ENCODE data around the gene FAM240A.

The FAM240A gene

DNA sequence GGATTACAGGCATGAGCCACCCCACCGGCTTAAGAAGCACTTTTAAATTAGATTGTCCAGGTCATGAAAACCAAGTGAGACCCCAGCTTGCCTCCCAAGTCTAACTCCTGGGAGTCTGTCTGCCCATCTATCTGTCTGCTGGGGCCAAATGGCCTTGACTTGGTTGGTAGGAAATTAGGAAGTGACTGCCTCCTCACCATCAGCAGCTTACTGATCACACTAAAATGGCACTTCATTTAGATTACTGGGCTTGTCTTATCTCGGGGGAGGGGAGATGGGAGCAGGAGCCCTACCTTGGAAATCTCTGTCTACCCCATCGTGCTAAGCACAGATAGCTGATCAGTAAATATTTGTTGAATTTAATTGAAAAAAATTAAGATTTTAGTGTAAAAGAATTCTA is 40.6 kb upstream of the FAM240A start:
- Mint-ChIP-seq H3K4me1 (peaks cover 31% of the 10 kb centered on the region), H3K27ac (no peak overlapping the region), H3K9me3 (peaks cover 21% of the 10 kb centered on the region), H3K27me3 (ENCODE audit: low read depth, poor library complexity) (peaks cover 43% of the 10 kb centered on the region), H3K36me3 (ENCODE audit: low read depth) (peaks cover 12% of the 10 kb centered on the region), H3K4me3 (no peak overlapping the region)
- TF ChIP-seq, protein P1, sequence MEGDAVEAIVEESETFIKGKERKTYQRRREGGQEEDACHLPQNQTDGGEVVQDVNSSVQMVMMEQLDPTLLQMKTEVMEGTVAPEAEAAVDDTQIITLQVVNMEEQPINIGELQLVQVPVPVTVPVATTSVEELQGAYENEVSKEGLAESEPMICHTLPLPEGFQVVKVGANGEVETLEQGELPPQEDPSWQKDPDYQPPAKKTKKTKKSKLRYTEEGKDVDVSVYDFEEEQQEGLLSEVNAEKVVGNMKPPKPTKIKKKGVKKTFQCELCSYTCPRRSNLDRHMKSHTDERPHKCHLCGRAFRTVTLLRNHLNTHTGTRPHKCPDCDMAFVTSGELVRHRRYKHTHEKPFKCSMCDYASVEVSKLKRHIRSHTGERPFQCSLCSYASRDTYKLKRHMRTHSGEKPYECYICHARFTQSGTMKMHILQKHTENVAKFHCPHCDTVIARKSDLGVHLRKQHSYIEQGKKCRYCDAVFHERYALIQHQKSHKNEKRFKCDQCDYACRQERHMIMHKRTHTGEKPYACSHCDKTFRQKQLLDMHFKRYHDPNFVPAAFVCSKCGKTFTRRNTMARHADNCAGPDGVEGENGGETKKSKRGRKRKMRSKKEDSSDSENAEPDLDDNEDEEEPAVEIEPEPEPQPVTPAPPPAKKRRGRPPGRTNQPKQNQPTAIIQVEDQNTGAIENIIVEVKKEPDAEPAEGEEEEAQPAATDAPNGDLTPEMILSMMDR (IDR thresholded peaks at IDR 0.05): no peak
- DNase-seq: no peak

DNA sequence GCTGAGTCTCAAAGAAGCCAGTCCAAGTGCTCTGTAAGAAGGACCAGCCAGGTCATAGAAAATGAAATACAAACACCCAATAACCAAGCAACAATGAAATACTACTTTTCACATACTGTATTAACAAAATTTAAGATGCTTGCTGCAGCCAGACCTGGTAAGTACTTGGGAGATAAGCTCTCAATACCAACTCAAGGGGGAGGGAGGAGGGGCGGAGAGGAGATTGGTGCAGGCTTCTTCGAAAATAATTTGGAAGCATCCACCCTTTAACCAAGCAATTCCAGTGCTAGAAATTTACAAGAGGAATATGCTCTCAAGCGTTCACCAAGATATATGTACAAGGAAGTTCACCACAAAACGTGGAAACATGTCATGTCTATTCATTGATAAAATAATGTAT is 38.6 kb upstream of the FAM240A start:
- H3K4me1 Mint-ChIP-seq: peaks cover 46% of the 10 kb centered on the region
- no peak for DNase-seq
- peaks cover 60% of the 10 kb centered on the region for H3K27me3 Mint-ChIP-seq (ENCODE audit: low read depth, poor library complexity)
- TF ChIP-seq, protein P1 (IDR thresholded peaks at IDR 0.05): no peak
- peaks cover 12% of the 10 kb centered on the region for H3K36me3 Mint-ChIP-seq (ENCODE audit: low read depth)
- H3K4me3 Mint-ChIP-seq: no peak overlapping the region
- H3K9me3 Mint-ChIP-seq: peaks cover 17% of the 10 kb centered on the region
- no peak overlapping the region for H3K27ac Mint-ChIP-seq

DNA sequence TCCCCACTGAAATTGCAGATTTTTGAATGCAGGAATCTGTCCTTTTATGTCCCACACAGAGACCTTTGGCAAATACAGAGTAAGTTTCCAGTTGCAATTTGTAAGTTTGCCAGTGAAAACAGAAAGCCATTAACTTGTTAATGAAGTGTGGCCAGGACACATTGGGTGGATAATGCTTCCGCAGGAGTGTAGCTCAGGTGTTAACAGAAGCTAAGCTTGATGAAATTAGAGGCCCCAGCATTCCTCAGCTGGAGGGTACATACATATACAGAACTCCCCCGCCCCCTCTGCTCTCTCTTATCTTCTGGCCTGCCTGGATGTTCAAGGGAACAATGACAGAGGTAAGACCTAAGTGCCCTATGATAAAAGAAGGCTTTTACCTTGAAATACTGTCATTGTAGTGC is 38.1 kb upstream of the FAM240A start:
- Mint-ChIP-seq H3K27me3 (ENCODE audit: low read depth, poor library complexity) (peaks cover 62% of the 10 kb centered on the region), H3K36me3 (ENCODE audit: low read depth) (peaks cover 12% of the 10 kb centered on the region), H3K4me3 (no peak overlapping the region), H3K27ac (no peak overlapping the region), H3K9me3 (peaks cover 13% of the 10 kb centered on the region), H3K4me1 (peaks cover 51% of the 10 kb centered on the region)
- DNase-seq: no peak
- TF ChIP-seq, protein P1 (IDR thresholded peaks at IDR 0.05): no peak

DNA sequence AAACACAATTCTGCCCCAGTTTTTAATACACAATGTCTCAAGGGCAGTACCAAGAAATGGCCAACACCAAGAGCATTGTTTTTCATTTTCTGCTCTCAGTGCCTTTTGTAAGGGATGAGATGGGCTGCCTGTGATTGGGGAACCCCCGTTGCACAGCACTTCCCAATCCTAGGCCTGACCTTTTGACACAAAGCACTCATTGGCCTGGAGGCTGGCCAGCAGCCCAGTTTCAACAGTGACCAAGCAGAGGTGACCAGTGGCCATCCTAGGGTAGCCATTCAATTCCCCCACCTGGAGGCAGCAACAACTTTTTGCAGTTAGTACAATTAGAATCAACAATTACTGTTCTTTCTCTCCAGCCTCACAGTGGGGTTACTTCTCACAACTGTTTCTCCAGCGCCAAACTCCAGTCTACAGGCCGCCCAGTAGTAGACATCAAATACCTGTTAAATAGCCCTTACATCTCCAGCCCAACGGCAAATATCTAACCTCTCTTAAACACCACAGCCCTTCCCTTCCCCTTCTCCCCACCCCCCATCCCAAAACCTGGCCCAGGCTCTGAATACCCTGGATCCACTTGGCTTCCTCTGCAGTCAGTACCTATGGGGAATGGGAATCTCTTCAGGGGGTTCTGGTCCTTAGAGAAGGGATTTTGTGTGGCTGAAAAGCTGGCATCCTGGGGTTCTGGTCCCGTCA is 37.3 kb upstream of the FAM240A start:
- H3K36me3 Mint-ChIP-seq (ENCODE audit: low read depth): peaks cover 4% of the 10 kb centered on the region
- TF ChIP-seq, protein P1 (IDR thresholded peaks at IDR 0.05): no peak
- H3K27me3 Mint-ChIP-seq (ENCODE audit: low read depth, poor library complexity): peaks cover 68% of the 10 kb centered on the region
- H3K4me1 Mint-ChIP-seq: peaks cover 59% of the 10 kb centered on the region
- DNase-seq: no peak
- no peak overlapping the region for H3K27ac Mint-ChIP-seq
- H3K9me3 Mint-ChIP-seq: peaks cover 6% of the 10 kb centered on the region
- no peak overlapping the region for H3K4me3 Mint-ChIP-seq

DNA sequence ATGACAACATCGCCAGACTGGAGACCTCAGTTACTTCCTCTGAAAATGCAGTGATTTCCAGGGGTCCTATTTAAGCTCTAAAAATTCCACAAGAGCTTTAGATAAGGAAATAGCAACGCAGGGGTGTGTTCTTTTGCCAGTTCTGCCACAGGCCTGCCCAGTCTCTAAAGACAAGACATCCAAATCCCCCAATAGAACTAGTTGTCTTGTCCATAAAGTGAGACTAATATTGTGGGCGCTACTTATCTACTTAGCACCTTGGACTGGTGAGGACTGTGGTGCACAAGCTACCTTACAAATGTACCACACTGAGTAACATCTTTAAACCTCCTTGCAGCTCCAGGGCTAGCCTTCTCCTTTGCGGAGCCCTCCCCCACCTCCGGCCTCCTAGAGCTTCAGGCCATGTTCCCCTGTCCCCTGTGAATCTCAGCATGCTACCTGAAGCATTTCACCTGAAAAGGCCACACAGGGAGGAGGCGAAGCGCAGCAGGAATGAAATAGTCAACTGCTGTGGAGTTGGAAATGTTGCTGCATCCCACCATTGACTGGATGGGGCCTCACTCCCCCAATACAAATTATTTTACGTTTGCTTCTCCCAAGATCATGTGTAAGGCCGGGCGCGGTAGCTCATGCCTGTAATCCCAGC is 36.6 kb upstream of the FAM240A start:
- TF ChIP-seq, protein P1 (IDR thresholded peaks at IDR 0.05): no peak
- Mint-ChIP-seq H3K4me1 (peaks cover 61% of the 10 kb centered on the region), H3K36me3 (ENCODE audit: low read depth) (no peaks in the 10 kb centered on the region), H3K27me3 (ENCODE audit: low read depth, poor library complexity) (peaks cover 75% of the 10 kb centered on the region), H3K27ac (no peak overlapping the region), H3K9me3 (no peaks in the 10 kb centered on the region), H3K4me3 (peak overlapping the region; percentile 8)
- DNase-seq: no peak

DNA sequence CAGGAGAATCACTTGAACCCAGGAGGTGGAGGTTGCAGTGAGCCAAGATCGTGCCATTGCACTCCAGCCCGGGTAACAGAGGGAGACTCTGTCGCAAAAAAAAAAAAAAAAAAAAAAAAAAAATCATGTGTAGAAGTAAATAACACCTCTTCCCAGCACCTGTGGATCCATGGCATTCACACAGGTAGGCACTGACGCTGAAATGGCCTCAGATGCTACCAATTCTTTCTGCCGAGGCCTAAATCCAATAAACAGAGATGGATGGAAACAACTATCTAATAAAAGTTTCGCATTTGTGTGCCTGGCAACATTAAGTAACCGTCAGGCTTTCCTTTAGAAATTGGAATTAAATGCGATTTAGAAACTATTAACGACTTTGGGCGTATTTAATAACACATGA is 35.9 kb upstream of the FAM240A start:
- no peak for DNase-seq
- H3K9me3 Mint-ChIP-seq: no peaks in the 10 kb centered on the region
- peak overlapping the region; percentile 73 for H3K4me3 Mint-ChIP-seq
- peaks cover 61% of the 10 kb centered on the region for H3K4me1 Mint-ChIP-seq
- TF ChIP-seq, protein P1 (IDR thresholded peaks at IDR 0.05): no peak
- no peak overlapping the region for H3K27ac Mint-ChIP-seq
- H3K27me3 Mint-ChIP-seq (ENCODE audit: low read depth, poor library complexity): peaks cover 82% of the 10 kb centered on the region
- H3K36me3 Mint-ChIP-seq (ENCODE audit: low read depth): no peaks in the 10 kb centered on the region

All from nephron progenitor cell (in vitro differentiated cells).